ENCODE measurements around the gene GPD2.

Gene GPD2

DNA sequence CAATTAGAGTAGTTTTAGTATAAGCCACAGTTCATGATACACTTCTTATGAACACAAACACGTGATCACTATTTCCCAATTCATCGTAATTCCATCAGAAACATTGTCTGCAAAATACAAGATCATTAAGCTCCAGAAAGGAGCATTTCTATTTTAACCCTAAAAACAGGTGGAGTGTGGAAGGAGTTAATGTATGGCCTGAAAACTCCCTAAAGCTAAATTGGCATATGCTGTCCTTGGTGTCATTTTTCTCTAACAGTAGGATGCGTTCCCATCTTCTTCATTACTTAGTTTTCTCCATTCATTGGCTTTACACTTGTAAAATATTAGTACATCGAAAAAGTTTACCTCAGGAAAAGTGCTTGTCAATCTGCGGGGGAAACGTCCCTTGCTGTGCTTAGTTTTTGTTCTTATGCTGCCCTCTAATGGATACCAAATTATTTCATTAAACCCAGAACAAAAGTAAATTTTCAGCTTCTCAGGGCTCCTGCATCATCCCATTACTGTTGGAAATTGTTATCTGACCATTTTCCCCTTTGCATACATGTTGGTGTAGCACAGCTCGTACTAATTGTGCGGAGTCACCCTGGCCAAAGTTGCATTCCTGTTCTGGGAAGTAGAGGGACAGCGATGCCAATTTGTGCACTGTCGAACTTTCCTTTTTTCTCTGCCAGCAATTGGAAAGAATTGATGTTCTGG lies 153.4 kb downstream of the GPD2 start:
- Histone ChIP-seq H3K4me2 (ENCODE audit: low read length, poor library complexity, severe bottlenecking) (no peak overlapping the region), H3K23ac (ENCODE audit: low read length in 2 of 2) (no peak overlapping the region), H3K18ac (ENCODE audit: low read depth in 1 of 2, low read length in 2 of 2) (no peak overlapping the region), H2BK15ac (ENCODE audit: low read depth, poor library complexity, severe bottlenecking) (no peak overlapping the region), H2BK12ac (ENCODE audit: low read length in 2 of 2) (no peak overlapping the region), H2AFZ (ENCODE audit: low read depth, low read length) (no peak overlapping the region), H3K27ac (ENCODE audit: low read length, poor library complexity, severe bottlenecking) (no peak overlapping the region), H3K9ac (ENCODE audit: low read length) (peak overlapping the region; percentile 49), H4K91ac (ENCODE audit: low read length) (no peak overlapping the region), H2AK5ac (ENCODE audit: low read length, severe bottlenecking) (no peak overlapping the region), H2BK5ac (ENCODE audit: low read depth, low read length, poor library complexity, severe bottlenecking) (no peak overlapping the region), H3K9me3 (ENCODE audit: control insufficient read depth, low read length) (no peaks in the 10 kb centered on the region), H2BK120ac (ENCODE audit: low read depth, low read length) (no peak overlapping the region), H4K8ac (ENCODE audit: low read length) (no peak overlapping the region), H3K79me1 (replicated peaks; ENCODE audit: low read length, poor library complexity, severe bottlenecking) (no peaks in the 10 kb centered on the region), H3K36me3 (ENCODE audit: control insufficient read depth in 1 of 2, insufficient read depth in 2 of 2, low read depth in 1 of 2, low read length in 2 of 2) (peaks cover 0 to 15% of the 10 kb centered on the region in 2 experiments), H3K4ac (ENCODE audit: low read depth in 1 of 2, low read length in 2 of 2) (no peak overlapping the region), H3K14ac (ENCODE audit: low read length in 2 of 2) (no peak overlapping the region), H3K4me3 (ENCODE audit: insufficient read depth in 1 of 2, low read depth in 1 of 2, low read length in 2 of 2) (peak overlapping the region in 1 of 2 experiments; percentile 26), H3K4me1 (ENCODE audit: control insufficient read depth, insufficient read depth, low read depth, low read length) (no peaks in the 10 kb centered on the region), H3K27me3 (ENCODE audit: control insufficient read depth in 1 of 2, insufficient read depth in 1 of 2, low read length in 2 of 2) (no peaks in the 10 kb centered on the region)
- peak; percentile 53 for DNase-seq
- WGBS, result 48% methylated on average over 8 of the region's 10 CpGs

DNA sequence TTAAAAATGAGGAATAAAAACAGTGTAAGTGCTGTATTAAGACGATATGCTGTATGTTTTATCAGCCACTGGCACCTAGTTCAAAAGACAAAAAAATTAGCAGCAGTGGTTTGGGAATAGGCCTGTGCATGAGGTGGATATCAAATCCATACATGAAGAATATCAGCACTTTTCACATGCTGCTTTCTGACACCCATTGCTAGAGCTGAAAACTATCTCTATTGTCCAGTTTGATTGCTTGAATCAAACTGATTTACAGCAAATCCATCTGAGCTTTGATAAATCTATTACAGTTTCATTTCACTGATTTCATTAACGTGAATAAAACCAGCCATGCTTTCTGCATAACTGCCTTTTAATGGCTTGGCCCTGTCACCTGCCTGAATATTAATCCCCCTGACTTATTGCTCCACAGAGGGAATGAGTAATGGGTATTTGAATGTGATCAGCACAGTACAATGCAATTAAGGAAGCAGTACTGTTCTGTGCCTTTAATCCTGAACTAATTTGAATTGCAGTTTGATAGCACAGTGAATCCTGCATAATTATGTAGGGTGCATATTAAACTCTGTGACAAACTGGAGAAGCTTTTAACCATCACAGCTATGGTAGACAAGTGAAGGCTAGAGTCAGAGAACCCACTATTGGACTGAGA lies 154.0 kb downstream of the GPD2 start:
- no CpG with 5 or more reads among the region's 2 CpGs for WGBS
- no peaks in the 10 kb centered on the region for H3K4me1 ChIP-seq (ENCODE audit: control insufficient read depth, insufficient read depth, low read depth, low read length)
- H3K18ac ChIP-seq (ENCODE audit: low read depth in 1 of 2, low read length in 2 of 2), result no peak overlapping the region
- H3K27me3 ChIP-seq (ENCODE audit: control insufficient read depth in 1 of 2, insufficient read depth in 1 of 2, low read length in 2 of 2), result no peaks in the 10 kb centered on the region
- no peak overlapping the region for H4K8ac ChIP-seq (ENCODE audit: low read length)
- H2BK120ac ChIP-seq (ENCODE audit: low read depth, low read length), result no peak overlapping the region
- no peak overlapping the region for H2BK12ac ChIP-seq (ENCODE audit: low read length in 2 of 2)
- H3K36me3 ChIP-seq (ENCODE audit: control insufficient read depth in 1 of 2, insufficient read depth in 2 of 2, low read depth in 1 of 2, low read length in 2 of 2), result peaks cover 0 to 10% of the 10 kb centered on the region in 2 experiments
- no peak overlapping the region for H3K27ac ChIP-seq (ENCODE audit: low read length, poor library complexity, severe bottlenecking)
- no peak for DNase-seq
- no peak overlapping the region for H3K14ac ChIP-seq (ENCODE audit: low read length in 2 of 2)
- H3K23ac ChIP-seq (ENCODE audit: low read length in 2 of 2), result no peak overlapping the region
- no peaks in the 10 kb centered on the region for H3K79me1 ChIP-seq (replicated peaks; ENCODE audit: low read length, poor library complexity, severe bottlenecking)
- H4K91ac ChIP-seq (ENCODE audit: low read length), result no peak overlapping the region
- H3K4ac ChIP-seq (ENCODE audit: low read depth in 1 of 2, low read length in 2 of 2), result no peak overlapping the region
- peak overlapping the region; percentile 49 for H3K9ac ChIP-seq (ENCODE audit: low read length)
- H3K9me3 ChIP-seq (ENCODE audit: control insufficient read depth, low read length), result no peaks in the 10 kb centered on the region
- no peak overlapping the region for H2BK15ac ChIP-seq (ENCODE audit: low read depth, poor library complexity, severe bottlenecking)
- H2BK5ac ChIP-seq (ENCODE audit: low read depth, low read length, poor library complexity, severe bottlenecking), result no peak overlapping the region
- peak overlapping the region in 1 of 2 experiments; percentile 26 for H3K4me3 ChIP-seq (ENCODE audit: insufficient read depth in 1 of 2, low read depth in 1 of 2, low read length in 2 of 2)
- H2AFZ ChIP-seq (ENCODE audit: low read depth, low read length), result no peak overlapping the region
- H3K4me2 ChIP-seq (ENCODE audit: low read length, poor library complexity, severe bottlenecking), result no peak overlapping the region
- no peak overlapping the region for H2AK5ac ChIP-seq (ENCODE audit: low read length, severe bottlenecking)

- no peak overlapping the region for H2AFZ ChIP-seq (ENCODE audit: low read depth, low read length)
- H4K8ac ChIP-seq (ENCODE audit: low read length), result no peak overlapping the region
- H3K18ac ChIP-seq (ENCODE audit: low read depth in 1 of 2, low read length in 2 of 2), result no peak overlapping the region
- H3K4me2 ChIP-seq (ENCODE audit: low read length, poor library complexity, severe bottlenecking), result no peak overlapping the region
- H3K36me3 ChIP-seq (ENCODE audit: control insufficient read depth in 1 of 2, insufficient read depth in 2 of 2, low read depth in 1 of 2, low read length in 2 of 2), result no peaks in the 10 kb centered on the region
- H3K79me1 ChIP-seq (replicated peaks; ENCODE audit: low read length, poor library complexity, severe bottlenecking), result no peaks in the 10 kb centered on the region
- no peak for DNase-seq
- H3K4me3 ChIP-seq (ENCODE audit: insufficient read depth in 1 of 2, low read depth in 1 of 2, low read length in 2 of 2), result no peak overlapping the region
- no peak overlapping the region for H3K27ac ChIP-seq (ENCODE audit: low read length, poor library complexity, severe bottlenecking)
- H3K23ac ChIP-seq (ENCODE audit: low read length in 2 of 2), result no peak overlapping the region
- no peaks in the 10 kb centered on the region for H3K4me1 ChIP-seq (ENCODE audit: control insufficient read depth, insufficient read depth, low read depth, low read length)
- H3K9ac ChIP-seq (ENCODE audit: low read length), result no peak overlapping the region
- no peak overlapping the region for H2BK15ac ChIP-seq (ENCODE audit: low read depth, poor library complexity, severe bottlenecking)
- H2BK120ac ChIP-seq (ENCODE audit: low read depth, low read length), result no peak overlapping the region
- no peaks in the 10 kb centered on the region for H3K9me3 ChIP-seq (ENCODE audit: control insufficient read depth, low read length)
- no peak overlapping the region for H3K4ac ChIP-seq (ENCODE audit: low read depth in 1 of 2, low read length in 2 of 2)
- no peak overlapping the region for H4K91ac ChIP-seq (ENCODE audit: low read length)
- 64% methylated on average over 5 of the region's 8 CpGs for WGBS
- H2AK5ac ChIP-seq (ENCODE audit: low read length, severe bottlenecking), result no peak overlapping the region
- no peaks in the 10 kb centered on the region for H3K27me3 ChIP-seq (ENCODE audit: control insufficient read depth in 1 of 2, insufficient read depth in 1 of 2, low read length in 2 of 2)
- H2BK12ac ChIP-seq (ENCODE audit: low read length in 2 of 2), result no peak overlapping the region
- no peak overlapping the region for H3K14ac ChIP-seq (ENCODE audit: low read length in 2 of 2)
- no peak overlapping the region for H2BK5ac ChIP-seq (ENCODE audit: low read depth, low read length, poor library complexity, severe bottlenecking)
Measured at GRCh38 chr2:156592809-156593593, 156.8 kb downstream of the GPD2 start.

DNA sequence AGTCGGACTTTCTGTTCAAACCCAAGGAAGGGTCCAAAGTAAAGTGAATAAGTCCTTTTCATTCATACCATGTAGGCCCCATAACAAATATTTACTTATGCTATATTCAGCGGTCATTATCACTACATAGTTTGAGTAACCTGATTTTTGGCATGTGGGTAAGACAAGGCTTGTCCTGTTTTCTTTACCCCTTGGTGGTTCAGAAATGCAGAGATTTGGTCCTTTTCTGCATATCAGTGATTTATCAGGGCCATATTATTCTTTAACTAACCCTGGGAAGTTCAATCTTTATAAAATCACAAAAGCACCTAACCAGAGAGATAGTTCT lies 157.4 kb downstream of the GPD2 start:
- Histone ChIP-seq H3K14ac (ENCODE audit: low read length in 2 of 2) (no peak overlapping the region), H3K4ac (ENCODE audit: low read depth in 1 of 2, low read length in 2 of 2) (no peak overlapping the region), H2BK5ac (ENCODE audit: low read depth, low read length, poor library complexity, severe bottlenecking) (no peak overlapping the region), H3K27ac (ENCODE audit: low read length, poor library complexity, severe bottlenecking) (no peak overlapping the region), H4K91ac (ENCODE audit: low read length) (no peak overlapping the region), H2BK15ac (ENCODE audit: low read depth, poor library complexity, severe bottlenecking) (no peak overlapping the region), H3K9me3 (ENCODE audit: control insufficient read depth, low read length) (no peaks in the 10 kb centered on the region), H3K4me3 (ENCODE audit: insufficient read depth in 1 of 2, low read depth in 1 of 2, low read length in 2 of 2) (no peak overlapping the region), H3K23ac (ENCODE audit: low read length in 2 of 2) (no peak overlapping the region), H3K79me1 (replicated peaks; ENCODE audit: low read length, poor library complexity, severe bottlenecking) (no peaks in the 10 kb centered on the region), H3K36me3 (ENCODE audit: control insufficient read depth in 1 of 2, insufficient read depth in 2 of 2, low read depth in 1 of 2, low read length in 2 of 2) (no peaks in the 10 kb centered on the region), H2BK120ac (ENCODE audit: low read depth, low read length) (no peak overlapping the region), H3K18ac (ENCODE audit: low read depth in 1 of 2, low read length in 2 of 2) (no peak overlapping the region), H3K4me1 (ENCODE audit: control insufficient read depth, insufficient read depth, low read depth, low read length) (no peaks in the 10 kb centered on the region), H4K8ac (ENCODE audit: low read length) (no peak overlapping the region), H3K4me2 (ENCODE audit: low read length, poor library complexity, severe bottlenecking) (no peak overlapping the region), H3K27me3 (ENCODE audit: control insufficient read depth in 1 of 2, insufficient read depth in 1 of 2, low read length in 2 of 2) (no peaks in the 10 kb centered on the region), H2BK12ac (ENCODE audit: low read length in 2 of 2) (no peak overlapping the region), H2AFZ (ENCODE audit: low read depth, low read length) (no peak overlapping the region), H2AK5ac (ENCODE audit: low read length, severe bottlenecking) (no peak overlapping the region), H3K9ac (ENCODE audit: low read length) (no peak overlapping the region)
- WGBS, result 91% methylated on average over 1 of the region's 2 CpGs
- DNase-seq, result no peak

All from mesenchymal stem cell (in vitro differentiated cells and primary cell).